Measurements from ENCODE around the gene KNDC1.

- TF ChIP-seq CTCF (IDR thresholded peaks at IDR 0.05; ENCODE audit: poor library complexity, severe bottlenecking) = no peak
- no peak for TF ChIP-seq POLR2AphosphoS5 (IDR thresholded peaks at IDR 0.05)
- no peak for TF ChIP-seq TAF1 (IDR thresholded peaks at IDR 0.05; ENCODE audit: low read depth)
Measured at GRCh38 chr10:133235932-133236331, 75.9 kb downstream of the KNDC1 start.
